ENCODE results near the gene ATF7IP. TPM values are rescaled to one million over a fixed set of nuclear protein-coding genes. Genes with fewer than 3 reads are reported as not detected.

ATF7IP gene
- total RNA-seq, 4 donors from 2014 or later, result 32.2 to 159 (median 85.3) TPM

- 89 to 93% methylated on average over 4 of the region's 4 CpGs for WGBS, 2 donors (ENCODE audit: low coverage in 1 of 2)
- DNase-seq, result no peak
- H3K4me1 ChIP-seq, result peaks cover 0 to 37% (median 15%) of the 10 kb centered on the region in 4 donors
- H3K4me3 ChIP-seq, result no peak overlapping the region
- intact Hi-C loops (cut with DNase I; ENCODE audit: low total_unique reads) (no loop called here), in situ Hi-C loops (cut with MboI; ENCODE audit: low pct_ligation_motif_present in 1 of 4, low pct_unique_long_range_greater_than_20kb in 1 of 4, low sequenced_read_pairs in 3 of 4) (loop anchor here in 1 of 4 donors (10.0 kb wide), 1 partner anchor 188 kb away; no protein-coding TSS in a partner anchor)
- no peaks in the 10 kb centered on the region for H3K27me3 ChIP-seq
- peaks cover 0 to 14% (median 2%) of the 10 kb centered on the region in 4 donors for H3K36me3 ChIP-seq
- H3K9me3 ChIP-seq, result peaks cover 0 to 5% of the 10 kb centered on the region in 2 donors
- no peak overlapping the region for H3K27ac ChIP-seq
- TF ChIP-seq POLR2AphosphoS5 (IDR thresholded peaks at IDR 0.05), result no peak
- TF ChIP-seq CTCF (IDR thresholded peaks at IDR 0.05), result no peak
- no peak for TF ChIP-seq POLR2A (IDR thresholded peaks at IDR 0.05)
- no peak for TF ChIP-seq EP300 (IDR thresholded peaks at IDR 0.05; ENCODE audit: low read depth)
Measured at GRCh38 chr12:14422516-14423230, 57.2 kb downstream of the ATF7IP start.

DNA sequence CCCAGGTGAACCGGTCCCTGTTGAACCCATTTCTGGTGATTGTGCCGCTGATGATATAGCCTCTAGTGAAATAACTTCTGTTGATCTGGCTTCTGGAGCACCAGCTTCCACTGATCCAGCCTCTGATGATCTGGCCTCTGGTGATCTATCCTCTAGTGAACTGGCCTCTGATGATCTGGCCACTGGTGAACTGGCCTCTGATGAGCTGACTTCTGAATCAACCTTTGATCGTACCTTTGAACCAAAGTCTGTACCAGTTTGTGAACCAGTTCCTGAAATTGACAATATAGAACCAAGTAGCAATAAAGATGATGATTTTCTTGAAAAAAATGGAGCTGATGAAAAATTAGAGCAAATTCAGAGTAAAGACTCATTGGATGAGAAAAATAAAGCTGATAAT lies 59.1 kb downstream of the ATF7IP start:
- 100% methylated on average over 3 of the region's 3 CpGs; no CpG with 5 or more reads in 1 of the 2 donors for WGBS, 2 donors (ENCODE audit: low coverage in 1 of 2)
- H3K36me3 ChIP-seq, result peaks cover 0 to 14% (median 7%) of the 10 kb centered on the region in 4 donors

GRCh38 chr12:14426792-14427191 lies 61.3 kb downstream of the ATF7IP start:
- peaks cover 0 to 14% (median 7%) of the 10 kb centered on the region in 4 donors for H3K36me3 ChIP-seq
- H3K4me1 ChIP-seq, result peaks cover 0 to 31% (median 0%) of the 10 kb centered on the region in 4 donors
- in situ Hi-C loops (cut with MboI; ENCODE audit: low pct_ligation_motif_present in 1 of 4, low pct_unique_long_range_greater_than_20kb in 1 of 4, low sequenced_read_pairs in 3 of 4) (loop anchor here in 1 of 4 donors (10.0 kb wide), 1 partner anchor 192 kb away; no protein-coding TSS in a partner anchor), intact Hi-C loops (cut with DNase I; ENCODE audit: low total_unique reads) (no loop called here)
- no peak overlapping the region for H3K27ac ChIP-seq
- peaks cover 0 to 2% of the 10 kb centered on the region in 2 donors for H3K9me3 ChIP-seq
- TF ChIP-seq POLR2A (IDR thresholded peaks at IDR 0.05) (no peak), POLR2AphosphoS5 (IDR thresholded peaks at IDR 0.05) (no peak), EP300 (IDR thresholded peaks at IDR 0.05; ENCODE audit: low read depth) (no peak), CTCF (IDR thresholded peaks at IDR 0.05) (no peak)
- DNase-seq, result no peak
- no peak overlapping the region for H3K4me3 ChIP-seq
- no peaks in the 10 kb centered on the region for H3K27me3 ChIP-seq

More for the DNA sequence above, 59.1 kb downstream of the ATF7IP start:
- H3K4me1 ChIP-seq, result peaks cover 0 to 39% (median 4%) of the 10 kb centered on the region in 4 donors
- intact Hi-C loops (cut with DNase I; ENCODE audit: low total_unique reads), result no loop called here
- no peak overlapping the region for H3K4me3 ChIP-seq
- H3K27me3 ChIP-seq, result no peaks in the 10 kb centered on the region
- in situ Hi-C loops (cut with MboI; ENCODE audit: low pct_ligation_motif_present in 1 of 4, low pct_unique_long_range_greater_than_20kb in 1 of 4, low sequenced_read_pairs in 3 of 4), result loop anchor here in 1 of 4 donors (10.0 kb wide), 1 partner anchor 190 kb away; no protein-coding TSS in a partner anchor
- no peak for DNase-seq
- peaks cover 0 to 5% of the 10 kb centered on the region in 2 donors for H3K9me3 ChIP-seq
- no peak overlapping the region for H3K27ac ChIP-seq
- TF ChIP-seq POLR2A (IDR thresholded peaks at IDR 0.05), result no peak
- no peak for TF ChIP-seq CTCF (IDR thresholded peaks at IDR 0.05)
- no peak for TF ChIP-seq EP300 (IDR thresholded peaks at IDR 0.05; ENCODE audit: low read depth)
- TF ChIP-seq POLR2AphosphoS5 (IDR thresholded peaks at IDR 0.05), result no peak

- Histone ChIP-seq H3K4me3 (no peak overlapping the region), H3K9me3 (no peaks in the 10 kb centered on the region), H3K4me1 (peaks cover 0 to 43% (median 0%) of the 10 kb centered on the region in 4 donors), H3K36me3 (peaks cover 0 to 14% (median 7%) of the 10 kb centered on the region in 4 donors), H3K27me3 (no peaks in the 10 kb centered on the region), H3K27ac (no peak overlapping the region)
- in situ Hi-C loops (cut with MboI; ENCODE audit: low pct_ligation_motif_present in 1 of 4, low pct_unique_long_range_greater_than_20kb in 1 of 4, low sequenced_read_pairs in 3 of 4) (loop anchor here in 1 of 4 donors (10.0 kb wide), 1 partner anchor 193 kb away; no protein-coding TSS in a partner anchor), intact Hi-C loops (cut with DNase I; ENCODE audit: low total_unique reads) (no loop called here)
- no peak for DNase-seq
- WGBS, 2 donors (ENCODE audit: low coverage in 1 of 2), result 86 to 93% methylated on average over 1 of the region's 1 CpG
- no peak for TF ChIP-seq CTCF (IDR thresholded peaks at IDR 0.05)
- TF ChIP-seq POLR2A (IDR thresholded peaks at IDR 0.05), result no peak
- no peak for TF ChIP-seq POLR2AphosphoS5 (IDR thresholded peaks at IDR 0.05)
Measured at GRCh38 chr12:14427929-14428328, 62.4 kb downstream of the ATF7IP start.

Data from transverse colon (tissue), 4 donors.